Endothelial cell of hepatic sinusoid (primary cell): ENCODE results near the gene METTL2B.
"Not testable (repeated sequence)": the region's sequence is repeated elsewhere in the genome, so short reads cannot be mapped to it uniquely, and the experiment has no call there.

Source experiments
- in situ Hi-C: cut with HindIII; loops from 2 replicates; pipeline ENCODE4 v1.10.0; 2017; ENCODE audit warnings: low sequenced_read_pairs

Gene METTL2B

GRCh38 chr7:128454808-128455542 lies 21.6 kb upstream of the METTL2B start:
- in situ Hi-C loops: no loop called here

- in situ Hi-C loops: no loop called here
Observed at GRCh38 chr7:128455543-128456254, 20.8 kb upstream of the METTL2B start, which contains the start of gene HILPDA. TSS of gene HILPDA (plus strand) at chr7:128455878. CDS start at chr7:128457269, 1,391 bp downstream.

GRCh38 chr7:128456255-128456725 lies 20.3 kb upstream of the METTL2B start:
- in situ Hi-C loops: no loop called here

GRCh38 chr7:128457385-128457784 lies 19.2 kb upstream of the METTL2B start:
- in situ Hi-C loops: not testable (repeated sequence)

- in situ Hi-C loops: no loop called here
Observed at GRCh38 chr7:128458956-128459355, 17.6 kb upstream of the METTL2B start.

GRCh38 chr7:128459394-128459878 lies 17.1 kb upstream of the METTL2B start:
- in situ Hi-C loops: no loop called here

- in situ Hi-C loops: loop anchor here (5.0 to 10.0 kb wide), 2 partner anchors 48 to 115 kb away; no protein-coding TSS in a partner anchor
Observed at GRCh38 chr7:128462460-128462859, 14.1 kb upstream of the METTL2B start.

GRCh38 chr7:128463345-128463744 lies 13.2 kb upstream of the METTL2B start:
- in situ Hi-C loops: loop anchor here (5.0 to 10.0 kb wide), 2 partner anchors 49 to 116 kb away; no protein-coding TSS in a partner anchor

GRCh38 chr7:128463933-128464332 lies 12.6 kb upstream of the METTL2B start:
- in situ Hi-C loops: loop anchor here (5.0 to 10.0 kb wide), 2 partner anchors 49 to 117 kb away; no protein-coding TSS in a partner anchor

- in situ Hi-C loops: loop anchor here (10.0 kb wide), 1 partner anchor 52 kb away; no protein-coding TSS in a partner anchor
Observed at GRCh38 chr7:128466871-128467270, 9.7 kb upstream of the METTL2B start.

GRCh38 chr7:128477336-128477690 lies 765 bp downstream of the METTL2B start:
- in situ Hi-C loops: not testable (repeated sequence)

GRCh38 chr7:128479082-128479481 lies 2.5 kb downstream of the METTL2B start:
- in situ Hi-C loops: not testable (repeated sequence)

- in situ Hi-C loops: not testable (repeated sequence)
Observed at GRCh38 chr7:128488134-128488533, 11.6 kb downstream of the METTL2B start.

- in situ Hi-C loops: no loop called here
Observed at GRCh38 chr7:128497405-128497804, 20.9 kb downstream of the METTL2B start.

GRCh38 chr7:128505416-128505815 lies 28.9 kb downstream of the METTL2B start:
- in situ Hi-C loops: not testable (repeated sequence)

- in situ Hi-C loops: not testable (repeated sequence)
Observed at GRCh38 chr7:128506819-128507218, 30.3 kb downstream of the METTL2B start.

- in situ Hi-C loops: not testable (repeated sequence)
Observed at GRCh38 chr7:128507321-128507993, 30.9 kb downstream of the METTL2B start.

- in situ Hi-C loops: not testable (repeated sequence)
Observed at GRCh38 chr7:128511692-128512091, 35.1 kb downstream of the METTL2B start.

- in situ Hi-C loops: not testable (repeated sequence)
Observed at GRCh38 chr7:128515232-128515631, 38.7 kb downstream of the METTL2B start.

- in situ Hi-C loops: not testable (repeated sequence)
Observed at GRCh38 chr7:128517023-128517422, 40.5 kb downstream of the METTL2B start.
